ENCODE measurements around the gene PTPN4. TPM values are rescaled to one million over a fixed set of nuclear protein-coding genes. Genes with fewer than 3 reads are reported as not detected.

The PTPN4 gene
- total and polyA plus RNA-seq, 2 of the 8 experiments (the other 6 are each of a cell fraction or from before 2014, with no cell fraction given): 28.5 to 105 TPM

- Histone ChIP-seq H2BK5ac (ENCODE audit: low read depth, low read length) (no peak overlapping the region), H2AK5ac (ENCODE audit: low read depth, low read length) (no peak overlapping the region), H3K27ac (ENCODE audit: low read depth, low read length) (no peak overlapping the region), H4K5ac (ENCODE audit: insufficient read length, low read depth, low read length) (no peak overlapping the region), H3K79me2 (ENCODE audit: control insufficient read depth in 1 of 2, insufficient read depth in 2 of 2, low read length in 2 of 2) (peaks cover 5 to 98% of the 10 kb centered on the region in 2 experiments; a peak in 3 of 4 replicates), H4K20me1 (replicated peaks in 1 of 2; ENCODE audit: control insufficient read depth in 1 of 2, insufficient read depth in 2 of 2, low read length in 2 of 2) (peaks cover 0 to 6% of the 10 kb centered on the region in 2 experiments), H3K4me2 (ENCODE audit: insufficient read depth in 1 of 2, low read depth in 2 of 2, low read length in 2 of 2) (no peak overlapping the region), H3K4me3 (ENCODE audit: extremely low read depth in 1 of 4, insufficient read depth in 2 of 4, low read depth in 3 of 4, low read length in 4 of 4) (no peak overlapping the region), H3K18ac (ENCODE audit: extremely low read depth, low read length) (no peak overlapping the region), H3K36me3 (ENCODE audit: control insufficient read depth in 2 of 4, insufficient read depth in 4 of 4, low read length in 3 of 4) (peaks cover 0 to 11% (median 0%) of the 10 kb centered on the region in 4 experiments; a peak in 3 of 8 replicates), H4K91ac (replicated peaks; ENCODE audit: insufficient read length, low read length) (no peak overlapping the region), H3K4me1 (replicated peaks in 1 of 4; ENCODE audit: control insufficient read depth in 3 of 4, insufficient read depth in 4 of 4, low read length in 3 of 4) (peaks cover 0 to 4% (median 0%) of the 10 kb centered on the region in 4 experiments; a peak in 1 of 7 replicates), H4K8ac (ENCODE audit: extremely low read depth, insufficient read depth, low read length) (no peak overlapping the region), H2AFZ (ENCODE audit: low read length) (no peak overlapping the region), H3K23me2 (ENCODE audit: low read depth, low read length) (no peaks in the 10 kb centered on the region), H3K23ac (ENCODE audit: insufficient read length) (no peak overlapping the region), H3K9me3 (ENCODE audit: insufficient read depth in 2 of 2, low read depth in 1 of 2, low read length in 1 of 2) (peaks cover 6% of the 10 kb centered on the region in 2 experiments; a peak in 3 of 4 replicates), H3K4ac (replicated peaks; ENCODE audit: insufficient read length, low read depth, low read length) (no peak overlapping the region), H3K56ac (replicated peaks; ENCODE audit: insufficient read length, low read depth, low read length) (no peak overlapping the region), H2BK12ac (ENCODE audit: low read depth, low read length) (no peak overlapping the region), H2BK20ac (ENCODE audit: low read length) (no peak overlapping the region), H3K14ac (ENCODE audit: insufficient read length) (no peak overlapping the region), H3K9ac (replicated peaks in 1 of 4; ENCODE audit: extremely low read depth in 1 of 4, low read depth in 3 of 4, low read length in 3 of 4) (no peak overlapping the region), H2BK15ac (ENCODE audit: low read length) (no peak overlapping the region), H3K79me1 (ENCODE audit: low read depth, low read length) (no peaks in the 10 kb centered on the region; the same call in 1 of the 2 replicates), H3K27me3 (replicated peaks in 1 of 4; ENCODE audit: control insufficient read depth in 3 of 4, extremely low read depth in 1 of 4, insufficient read depth in 3 of 4, low read length in 3 of 4) (no peaks in the 10 kb centered on the region), H2BK120ac (replicated peaks; ENCODE audit: low read depth, low read length) (no peak overlapping the region)
- no peak for FAIRE-seq
- TF ChIP-seq BACH1 (IDR thresholded peaks at IDR 0.05; ENCODE audit: low read length) (no peak), SP4 (IDR thresholded peaks at IDR 0.05; ENCODE audit: low read length) (no peak), KDM5A (IDR thresholded peaks at IDR 0.05; ENCODE audit: low read length) (no peak), RAD21 (IDR thresholded peaks at IDR 0.05 in 1 of 2, conservative IDR thresholded peaks at IDR 0.05 in 1 of 2; ENCODE audit: low read depth in 2 of 2, low read length in 2 of 2) (no peak), POLR2A (IDR thresholded peaks at IDR 0.05; ENCODE audit: control extremely low read depth in 1 of 2, low read depth in 2 of 2, low read length in 2 of 2) (no peak), TCF12 (IDR thresholded peaks at IDR 0.05; ENCODE audit: low read depth, low read length) (no peak), ASH2L (IDR thresholded peaks at IDR 0.05; ENCODE audit: low read length) (no peak), BCL11A (IDR thresholded peaks at IDR 0.05; ENCODE audit: low read depth in 2 of 2, low read length in 2 of 2) (no peak), GABPA (IDR thresholded peaks at IDR 0.05; ENCODE audit: borderline replicate concordance, insufficient read depth, low read length) (no peak), EP300 (IDR thresholded peaks at IDR 0.05; ENCODE audit: borderline replicate concordance in 1 of 2, low read depth in 2 of 2, low read length in 2 of 2) (no peak)
- CTCF ChIA-PET (ENCODE audit: partially characterized antibody): interaction anchor here (0.8 to 2.9 kb wide), 6 partner anchors 10 to 111 kb away, joined by 3 to 14 read pairs (median 4); no protein-coding TSS in a partner anchor
- 88% methylated on average over 5 of the region's 5 CpGs; no CpG with 5 or more reads in 1 of the 2 experiments for WGBS, 2 experiments (ENCODE audit: extremely low coverage in 1 of 2, insufficient coverage in 1 of 2, insufficient read length in 1 of 2, insufficient replicate concordance in 2 of 2, low coverage in 1 of 2, low lambda C conversion rate in 2 of 2, missing lambda C conversion rate in 1 of 2)
- no peak for DNase-seq (ENCODE audit: low read depth in 1 of 2, low spot score in 2 of 2)
- POLR2A ChIA-PET (ENCODE audit: partially characterized antibody): interaction anchor here (1.0 kb wide), 1 partner anchor 68 kb away, joined by 3 read pairs; the partner anchor contains the start of gene PTPN4
These were observed 68.3 kb downstream of the PTPN4 start for GRCh38 chr2:119827866-119828507.

Data from H1 (cell line).